Lower leg skin (tissue), 4 donors: Measurements from ENCODE around the gene HMGN5. TPM values are rescaled to one million over a fixed set of nuclear protein-coding genes. Genes with fewer than 3 reads are reported as not detected.

Source experiments
- DNase-seq, 2 donors: peaks; one replicate each; pipeline ENCODE4 v3.0.0-alpha.2; 2019; ENCODE audit warnings: low spot score in 2 of 2
- H3K4me3 ChIP-seq: fragments of 200-600 bp; sonication (generic); 2 replicates; pipeline ENCODE4 v1.5.1; 2017; ENCODE audit warnings: mild to moderate bottlenecking, low read depth; ENCODE audit not compliant: poor library complexity, severe bottlenecking
- POLR2A ChIP-seq, 2 donors: fragments of 450-650 bp; IDR thresholded peaks; one replicate each; pipeline ENCODE4 v1.6.1; 2016 to 2017; ENCODE audit warnings: antibody characterized with exemption in 2 of 2, mild to moderate bottlenecking in 1 of 2, moderate library complexity in 1 of 2
- WGBS, 2 donors: methylation state at CpG; one replicate each; pipeline ENCODE4 v1.1.5; 2018; 5-methylcytosine and 5-hydroxymethylcytosine counted together
- intact Hi-C: fragments of 100-400 bp; cut with DNase I; formaldehyde crosslinking; loops from one replicate; pipeline ENCODE4 v1.15.0; 2023; ENCODE audit warnings: low total_unique reads
- total RNA-seq, 4 donors: library from RNA; depleted of rRNA; stranded (reverse); fragments of >200 nt; gene quantifications; one replicate each; pipeline ENCODE4 v1.1.0, GENCODE V29; 2016
- TF ChIP-seq, protein P1 (sequence below), 3 donors: fragments of 450-650 bp; IDR thresholded peaks; one replicate each; pipeline ENCODE4 v1.5.1; 2016; ENCODE audit warnings: antibody characterized with exemption in 3 of 3, mild to moderate bottlenecking in 3 of 3, moderate library complexity in 2 of 3

The HMGN5 gene, protein sequence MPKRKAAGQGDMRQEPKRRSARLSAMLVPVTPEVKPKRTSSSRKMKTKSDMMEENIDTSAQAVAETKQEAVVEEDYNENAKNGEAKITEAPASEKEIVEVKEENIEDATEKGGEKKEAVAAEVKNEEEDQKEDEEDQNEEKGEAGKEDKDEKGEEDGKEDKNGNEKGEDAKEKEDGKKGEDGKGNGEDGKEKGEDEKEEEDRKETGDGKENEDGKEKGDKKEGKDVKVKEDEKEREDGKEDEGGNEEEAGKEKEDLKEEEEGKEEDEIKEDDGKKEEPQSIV
- total RNA-seq = 1 to 10 TPM in 2 of 4 donors, under 1 TPM in 2; 0.25 to 1.9 (median 1.0) TPM

DNA sequence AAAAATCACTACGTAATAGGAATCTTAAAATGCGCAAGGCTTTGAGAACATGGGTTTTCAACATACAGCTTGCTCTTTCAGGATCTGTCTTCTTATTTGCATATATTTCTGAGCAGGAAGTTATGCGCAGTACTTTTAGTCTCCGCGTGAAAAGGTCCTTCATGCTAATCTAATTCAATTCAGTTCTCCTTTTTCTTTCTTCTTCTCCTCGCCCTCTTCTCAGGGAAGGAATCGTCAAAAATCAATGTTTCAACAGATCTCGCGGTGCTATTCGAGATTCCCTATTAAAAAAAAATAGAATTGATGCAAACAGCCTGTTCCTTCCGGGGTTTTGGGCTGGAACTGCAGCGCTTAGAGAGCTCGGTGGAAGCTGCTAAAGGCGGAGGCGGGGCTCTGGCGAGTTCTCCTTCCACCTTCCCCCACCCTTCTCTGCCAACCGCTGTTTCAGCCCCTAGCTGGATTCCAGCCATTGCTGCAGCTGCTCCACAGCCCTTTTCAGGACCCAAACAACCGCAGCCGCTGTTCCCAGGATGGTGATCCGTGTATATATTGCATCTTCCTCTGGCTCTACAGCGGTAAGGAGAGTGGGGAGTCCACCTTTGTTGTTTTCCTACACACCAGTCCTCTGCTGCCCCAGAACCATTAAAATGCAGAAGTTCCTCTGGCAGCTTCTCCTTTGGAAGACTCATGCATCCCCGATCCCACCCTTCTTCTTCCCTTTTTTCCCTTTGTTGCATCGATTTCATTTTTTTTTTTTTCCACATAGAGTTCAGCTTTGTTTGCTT, at the start of gene HMGN5, which contains the start of gene SH3BGRL:
Gene HMGN5, minus strand, starts transcription at position 243 of the 785 bp plus-strand sequence. CDS start 80,364 bp downstream, outside the sequence.
Gene SH3BGRL, plus strand, starts transcription at position 432 of the 785 bp plus-strand sequence. Its CDS starts 99 bp downstream, at position 531.
- WGBS, 2 donors = 1 to 23% methylated on average over 20 to 23 of the region's 23 CpGs
- H3K4me3 ChIP-seq = peak within 1 kb of the TSS; percentile 55
- DNase-seq = peak; percentile 72 to 94
- intact Hi-C loops = no loop called here
- TF ChIP-seq, protein P1, sequence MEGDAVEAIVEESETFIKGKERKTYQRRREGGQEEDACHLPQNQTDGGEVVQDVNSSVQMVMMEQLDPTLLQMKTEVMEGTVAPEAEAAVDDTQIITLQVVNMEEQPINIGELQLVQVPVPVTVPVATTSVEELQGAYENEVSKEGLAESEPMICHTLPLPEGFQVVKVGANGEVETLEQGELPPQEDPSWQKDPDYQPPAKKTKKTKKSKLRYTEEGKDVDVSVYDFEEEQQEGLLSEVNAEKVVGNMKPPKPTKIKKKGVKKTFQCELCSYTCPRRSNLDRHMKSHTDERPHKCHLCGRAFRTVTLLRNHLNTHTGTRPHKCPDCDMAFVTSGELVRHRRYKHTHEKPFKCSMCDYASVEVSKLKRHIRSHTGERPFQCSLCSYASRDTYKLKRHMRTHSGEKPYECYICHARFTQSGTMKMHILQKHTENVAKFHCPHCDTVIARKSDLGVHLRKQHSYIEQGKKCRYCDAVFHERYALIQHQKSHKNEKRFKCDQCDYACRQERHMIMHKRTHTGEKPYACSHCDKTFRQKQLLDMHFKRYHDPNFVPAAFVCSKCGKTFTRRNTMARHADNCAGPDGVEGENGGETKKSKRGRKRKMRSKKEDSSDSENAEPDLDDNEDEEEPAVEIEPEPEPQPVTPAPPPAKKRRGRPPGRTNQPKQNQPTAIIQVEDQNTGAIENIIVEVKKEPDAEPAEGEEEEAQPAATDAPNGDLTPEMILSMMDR (IDR thresholded peaks at IDR 0.05) = no peak
- no peak for TF ChIP-seq POLR2A (IDR thresholded peaks at IDR 0.05)

DNA sequence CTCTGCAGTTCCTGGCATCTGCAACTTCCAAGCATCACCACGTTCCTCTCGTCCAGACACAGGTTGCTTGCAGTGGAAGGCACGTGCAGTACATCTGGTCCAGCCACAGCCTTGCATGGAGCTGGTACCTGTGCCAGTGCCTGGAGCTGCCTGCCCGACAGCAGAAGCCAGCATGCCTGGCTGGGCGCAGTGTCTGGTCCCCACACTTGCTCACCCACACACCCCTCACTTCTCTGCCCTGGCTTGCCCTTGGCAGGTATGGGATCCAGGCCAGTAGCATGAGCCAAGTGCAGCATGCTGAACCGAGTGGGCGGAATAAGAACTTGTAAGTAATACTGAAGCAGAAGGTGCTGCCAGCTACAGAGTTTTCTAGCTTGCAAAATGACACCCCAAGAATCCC, 40.0 kb upstream of the HMGN5 start:
- no peak overlapping the region for H3K4me3 ChIP-seq
- intact Hi-C loops = no loop called here
- TF ChIP-seq POLR2A (IDR thresholded peaks at IDR 0.05) = no peak
- TF ChIP-seq, protein P1 (IDR thresholded peaks at IDR 0.05) = no peak
- WGBS, 2 donors = 64 to 72% methylated on average over 5 to 7 of the region's 7 CpGs
- peak in 1 of 2 donors; percentile 20 for DNase-seq

DNA sequence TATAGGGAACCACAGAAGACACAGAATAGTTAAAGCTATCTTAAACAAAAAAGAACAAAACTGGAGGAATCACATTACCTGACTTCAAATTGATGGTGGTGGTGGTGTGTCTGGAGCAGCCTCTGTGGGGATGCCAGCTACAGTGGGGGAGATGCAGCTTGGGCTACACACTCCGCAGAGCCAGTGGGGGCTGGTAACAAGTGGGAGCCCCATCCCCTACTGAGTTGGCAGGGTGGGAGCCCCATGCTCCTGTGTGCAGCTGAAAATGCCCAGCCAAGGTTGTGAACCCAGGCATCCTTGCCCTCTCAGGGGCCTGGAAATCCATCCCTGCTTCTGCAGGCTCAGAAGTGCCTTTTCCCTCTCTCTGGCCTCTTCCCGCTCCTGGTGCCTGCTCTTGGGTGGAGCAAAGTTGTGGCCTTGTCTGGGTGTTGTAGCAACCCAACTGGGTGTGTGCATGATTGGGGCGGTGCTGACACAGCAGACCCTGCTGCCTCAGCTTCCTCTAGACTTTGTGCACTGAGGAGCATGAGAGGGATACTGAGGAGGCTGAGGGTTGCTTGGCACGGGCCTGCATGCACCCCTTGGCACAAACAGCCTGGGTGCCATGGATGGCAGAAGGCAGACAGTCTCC, 39.1 kb upstream of the HMGN5 start:
- H3K4me3 ChIP-seq = no peak overlapping the region
- DNase-seq = no peak
- TF ChIP-seq POLR2A (IDR thresholded peaks at IDR 0.05) = no peak
- TF ChIP-seq, protein P1 (IDR thresholded peaks at IDR 0.05) = no peak
- 79 to 83% methylated on average over 3 to 4 of the region's 4 CpGs for WGBS, 2 donors
- intact Hi-C loops = no loop called here

DNA sequence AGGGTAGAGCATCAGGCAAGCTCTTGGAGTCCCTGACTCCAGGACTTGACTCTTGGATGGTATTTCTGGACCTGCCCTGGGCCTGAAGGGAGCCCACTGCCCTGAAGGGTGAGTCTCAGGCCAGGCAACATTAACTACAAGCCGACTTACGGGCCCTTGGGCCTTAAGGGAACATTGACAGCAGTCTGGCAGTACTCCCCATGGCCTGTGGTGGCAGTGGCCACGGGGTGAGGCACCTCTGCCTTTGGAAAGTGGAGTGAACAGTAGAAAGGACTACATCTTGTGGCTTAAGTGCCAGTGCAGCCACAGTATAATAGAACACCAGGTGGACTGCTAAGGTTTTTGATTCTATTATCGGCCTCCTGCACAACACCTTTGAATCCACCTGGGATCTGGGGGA, 36.5 kb upstream of the HMGN5 start:
- TF ChIP-seq, protein P1 (IDR thresholded peaks at IDR 0.05) = no peak
- no peak for TF ChIP-seq POLR2A (IDR thresholded peaks at IDR 0.05)
- WGBS, 2 donors = 73 to 80% methylated on average over 2 to 4 of the region's 4 CpGs

DNA sequence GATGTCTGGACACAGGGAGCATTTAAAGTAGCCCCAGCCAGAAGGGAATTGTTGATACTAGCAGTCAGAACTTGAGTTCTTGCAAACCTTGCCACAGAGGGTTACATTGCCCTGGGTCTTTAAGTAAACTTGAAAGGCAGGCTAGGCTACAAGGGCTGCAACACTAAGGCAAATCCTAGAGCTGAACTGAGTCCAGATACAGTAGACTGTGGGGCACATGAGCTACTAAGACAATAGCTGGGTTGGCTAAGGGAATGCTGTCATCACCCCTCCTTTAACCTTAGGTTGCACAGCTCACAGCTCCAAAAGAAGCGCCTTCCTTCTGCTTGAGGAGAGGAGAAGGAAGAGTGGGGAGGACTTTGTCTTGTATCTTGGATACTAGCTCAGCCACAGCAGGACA, 35.8 kb upstream of the HMGN5 start:
- intact Hi-C loops = no loop called here
- TF ChIP-seq, protein P1 (IDR thresholded peaks at IDR 0.05) = no peak
- no peak for TF ChIP-seq POLR2A (IDR thresholded peaks at IDR 0.05)
- 43 to 82% methylated on average over 1 of the region's 1 CpG for WGBS, 2 donors
- H3K4me3 ChIP-seq = no peak overlapping the region
- no peak for DNase-seq

More for the DNA sequence above, 36.5 kb upstream of the HMGN5 start:
- no peak for DNase-seq
- H3K4me3 ChIP-seq = no peak overlapping the region
- intact Hi-C loops = no loop called here
